ENCODE measurements around the gene FOXP1.

FOXP1 gene

GRCh38 chr3:71484452-71484851 lies 99.1 kb downstream of the FOXP1 start:
- TF ChIP-seq FOXP2 (optimal IDR thresholded peaks at IDR 0.05; ENCODE audit: borderline replicate concordance, extremely low read depth, extremely low read length, insufficient read depth) (no peak), TAF1 (IDR thresholded peaks at IDR 0.05; ENCODE audit: borderline replicate concordance, insufficient read depth, low read length) (no peak), REST (IDR thresholded peaks at IDR 0.05; ENCODE audit: insufficient read depth in 1 of 2, low read depth in 2 of 2, low read length in 2 of 2) (no peak), SIN3A (IDR thresholded peaks at IDR 0.05; ENCODE audit: borderline replicate concordance, insufficient read depth, low read length) (no peak)

GRCh38 chr3:71484047-71484446 lies 99.5 kb downstream of the FOXP1 start:
- no peak for TF ChIP-seq TAF1 (IDR thresholded peaks at IDR 0.05; ENCODE audit: borderline replicate concordance, insufficient read depth, low read length)
- TF ChIP-seq REST (IDR thresholded peaks at IDR 0.05; ENCODE audit: insufficient read depth in 1 of 2, low read depth in 2 of 2, low read length in 2 of 2) = no peak
- no peak for TF ChIP-seq POLR2AphosphoS5 (IDR thresholded peaks at IDR 0.05; ENCODE audit: low read depth, low read length)
- TF ChIP-seq FOXP2 (optimal IDR thresholded peaks at IDR 0.05; ENCODE audit: borderline replicate concordance, extremely low read depth, extremely low read length, insufficient read depth) = no peak
- TF ChIP-seq SIN3A (IDR thresholded peaks at IDR 0.05; ENCODE audit: borderline replicate concordance, insufficient read depth, low read length) = no peak

- no peak for TF ChIP-seq REST (IDR thresholded peaks at IDR 0.05; ENCODE audit: insufficient read depth in 1 of 2, low read depth in 2 of 2, low read length in 2 of 2)
- TF ChIP-seq FOXP2 (optimal IDR thresholded peaks at IDR 0.05; ENCODE audit: borderline replicate concordance, extremely low read depth, extremely low read length, insufficient read depth) = no peak
- no peak for TF ChIP-seq SIN3A (IDR thresholded peaks at IDR 0.05; ENCODE audit: borderline replicate concordance, insufficient read depth, low read length)
- TF ChIP-seq POLR2AphosphoS5 (IDR thresholded peaks at IDR 0.05; ENCODE audit: low read depth, low read length) = no peak
- no peak for TF ChIP-seq TAF1 (IDR thresholded peaks at IDR 0.05; ENCODE audit: borderline replicate concordance, insufficient read depth, low read length)
Observed at GRCh38 chr3:71482771-71483170, 100.8 kb downstream of the FOXP1 start.

- TF ChIP-seq FOXP2 (optimal IDR thresholded peaks at IDR 0.05; ENCODE audit: borderline replicate concordance, extremely low read depth, extremely low read length, insufficient read depth) = no peak
- no peak for TF ChIP-seq POLR2AphosphoS5 (IDR thresholded peaks at IDR 0.05; ENCODE audit: low read depth, low read length)
- no peak for TF ChIP-seq TAF1 (IDR thresholded peaks at IDR 0.05; ENCODE audit: borderline replicate concordance, insufficient read depth, low read length)
- no peak for TF ChIP-seq SIN3A (IDR thresholded peaks at IDR 0.05; ENCODE audit: borderline replicate concordance, insufficient read depth, low read length)
- no peak for TF ChIP-seq REST (IDR thresholded peaks at IDR 0.05; ENCODE audit: insufficient read depth in 1 of 2, low read depth in 2 of 2, low read length in 2 of 2)
Observed at GRCh38 chr3:71478568-71478967, 105.0 kb downstream of the FOXP1 start.

- TF ChIP-seq SIN3A (IDR thresholded peaks at IDR 0.05; ENCODE audit: borderline replicate concordance, insufficient read depth, low read length) = no peak
- TF ChIP-seq TAF1 (IDR thresholded peaks at IDR 0.05; ENCODE audit: borderline replicate concordance, insufficient read depth, low read length) = no peak
- TF ChIP-seq POLR2AphosphoS5 (IDR thresholded peaks at IDR 0.05; ENCODE audit: low read depth, low read length) = no peak
- TF ChIP-seq REST (IDR thresholded peaks at IDR 0.05; ENCODE audit: insufficient read depth in 1 of 2, low read depth in 2 of 2, low read length in 2 of 2) = no peak
- no peak for TF ChIP-seq FOXP2 (optimal IDR thresholded peaks at IDR 0.05; ENCODE audit: borderline replicate concordance, extremely low read depth, extremely low read length, insufficient read depth)
Observed at GRCh38 chr3:71476950-71477349, 106.6 kb downstream of the FOXP1 start.
